ENCODE results near the gene PRDX3.
"Not testable (repeated sequence)": the region's sequence is repeated elsewhere in the genome, so short reads cannot be mapped to it uniquely, and the experiment has no call there.

PRDX3 gene

GRCh38 chr10:119190954-119191785 lies 12.6 kb upstream of the PRDX3 start:
- Histone ChIP-seq H3K4me3 (ENCODE audit: low read length in 2 of 2) (no peak overlapping the region), H3K9me3 (ENCODE audit: control insufficient read depth in 2 of 2, low read length in 2 of 2) (no peaks in the 10 kb centered on the region), H3K4me1 (ENCODE audit: control insufficient read depth in 2 of 2, insufficient read depth in 2 of 2, low read length in 2 of 2) (no peaks in the 10 kb centered on the region), H3K27me3 (ENCODE audit: control insufficient read depth in 2 of 2, insufficient read depth in 2 of 2, low read length in 2 of 2) (no peaks in the 10 kb centered on the region), H3K36me3 (ENCODE audit: control insufficient read depth in 2 of 2, insufficient read depth in 2 of 2, low read length in 2 of 2) (no peaks in the 10 kb centered on the region), H3K9ac (ENCODE audit: low read depth in 1 of 2, low read length in 2 of 2) (no peak overlapping the region), H3K27ac (ENCODE audit: low read depth in 2 of 2, low read length in 2 of 2) (no peak overlapping the region)

- Histone ChIP-seq H3K4me1 (ENCODE audit: control insufficient read depth in 2 of 2, insufficient read depth in 2 of 2, low read length in 2 of 2) (no peaks in the 10 kb centered on the region), H3K27me3 (ENCODE audit: control insufficient read depth in 2 of 2, insufficient read depth in 2 of 2, low read length in 2 of 2) (no peaks in the 10 kb centered on the region), H3K4me3 (ENCODE audit: low read length in 2 of 2) (no peak overlapping the region), H3K9ac (ENCODE audit: low read depth in 1 of 2, low read length in 2 of 2) (no peak overlapping the region), H3K27ac (ENCODE audit: low read depth in 2 of 2, low read length in 2 of 2) (no peak overlapping the region), H3K9me3 (ENCODE audit: control insufficient read depth in 2 of 2, low read length in 2 of 2) (no peaks in the 10 kb centered on the region), H3K36me3 (ENCODE audit: control insufficient read depth in 2 of 2, insufficient read depth in 2 of 2, low read length in 2 of 2) (no peaks in the 10 kb centered on the region)
These were observed 11.7 kb upstream of the PRDX3 start for GRCh38 chr10:119190353-119190752.

GRCh38 chr10:119189811-119190282 lies 11.2 kb upstream of the PRDX3 start:
- Histone ChIP-seq H3K4me1 (ENCODE audit: control insufficient read depth in 2 of 2, insufficient read depth in 2 of 2, low read length in 2 of 2) (no peaks in the 10 kb centered on the region), H3K27ac (ENCODE audit: low read depth in 2 of 2, low read length in 2 of 2) (no peak overlapping the region), H3K36me3 (ENCODE audit: control insufficient read depth in 2 of 2, insufficient read depth in 2 of 2, low read length in 2 of 2) (no peaks in the 10 kb centered on the region), H3K4me3 (ENCODE audit: low read length in 2 of 2) (no peak overlapping the region), H3K9ac (ENCODE audit: low read depth in 1 of 2, low read length in 2 of 2) (no peak overlapping the region), H3K27me3 (ENCODE audit: control insufficient read depth in 2 of 2, insufficient read depth in 2 of 2, low read length in 2 of 2) (no peaks in the 10 kb centered on the region), H3K9me3 (ENCODE audit: control insufficient read depth in 2 of 2, low read length in 2 of 2) (no peaks in the 10 kb centered on the region)

GRCh38 chr10:119183664-119184412 lies 5.2 kb upstream of the PRDX3 start:
- H3K27ac ChIP-seq (ENCODE audit: low read depth in 2 of 2, low read length in 2 of 2), result no peak overlapping the region
- H3K4me3 ChIP-seq (ENCODE audit: low read length in 2 of 2), result no peak overlapping the region
- no peak overlapping the region for H3K9ac ChIP-seq (ENCODE audit: low read depth in 1 of 2, low read length in 2 of 2)
- no peaks in the 10 kb centered on the region for H3K36me3 ChIP-seq (ENCODE audit: control insufficient read depth in 2 of 2, insufficient read depth in 2 of 2, low read length in 2 of 2)
- peaks cover 0 to 3% of the 10 kb centered on the region in 2 donors for H3K4me1 ChIP-seq (ENCODE audit: control insufficient read depth in 2 of 2, insufficient read depth in 2 of 2, low read length in 2 of 2)
- H3K9me3 ChIP-seq (ENCODE audit: control insufficient read depth in 2 of 2, low read length in 2 of 2), result no peaks in the 10 kb centered on the region
- no peaks in the 10 kb centered on the region for H3K27me3 ChIP-seq (ENCODE audit: control insufficient read depth in 2 of 2, insufficient read depth in 2 of 2, low read length in 2 of 2)

GRCh38 chr10:119180850-119181400 lies 2.3 kb upstream of the PRDX3 start:
- not testable (repeated sequence) for H3K4me3 ChIP-seq (ENCODE audit: low read length in 2 of 2); H3K9ac ChIP-seq (ENCODE audit: low read depth in 1 of 2, low read length in 2 of 2); H3K27ac ChIP-seq (ENCODE audit: low read depth in 2 of 2, low read length in 2 of 2); H3K9me3 ChIP-seq (ENCODE audit: control insufficient read depth in 2 of 2, low read length in 2 of 2); H3K27me3 ChIP-seq (ENCODE audit: control insufficient read depth in 2 of 2, insufficient read depth in 2 of 2, low read length in 2 of 2); H3K4me1 ChIP-seq (ENCODE audit: control insufficient read depth in 2 of 2, insufficient read depth in 2 of 2, low read length in 2 of 2); H3K36me3 ChIP-seq (ENCODE audit: control insufficient read depth in 2 of 2, insufficient read depth in 2 of 2, low read length in 2 of 2)

GRCh38 chr10:119177708-119178371 lies 772 bp downstream of the PRDX3 start:
- Histone ChIP-seq H3K36me3 (ENCODE audit: control insufficient read depth in 2 of 2, insufficient read depth in 2 of 2, low read length in 2 of 2) (peaks cover 6 to 7% of the 10 kb centered on the region in 2 donors), H3K27me3 (ENCODE audit: control insufficient read depth in 2 of 2, insufficient read depth in 2 of 2, low read length in 2 of 2) (no peaks in the 10 kb centered on the region), H3K9ac (ENCODE audit: low read depth in 1 of 2, low read length in 2 of 2) (peak overlapping the region; percentile 74 to 89), H3K9me3 (ENCODE audit: control insufficient read depth in 2 of 2, low read length in 2 of 2) (no peaks in the 10 kb centered on the region), H3K4me3 (ENCODE audit: low read length in 2 of 2) (peak overlapping the region; percentile 91 to 98), H3K4me1 (ENCODE audit: control insufficient read depth in 2 of 2, insufficient read depth in 2 of 2, low read length in 2 of 2) (peaks cover 7 to 8% of the 10 kb centered on the region in 2 donors), H3K27ac (ENCODE audit: low read depth in 2 of 2, low read length in 2 of 2) (peak overlapping the region; percentile 82 to 85)

- Histone ChIP-seq H3K9ac (ENCODE audit: low read depth in 1 of 2, low read length in 2 of 2) (no peak overlapping the region), H3K4me3 (ENCODE audit: low read length in 2 of 2) (no peak overlapping the region), H3K27ac (ENCODE audit: low read depth in 2 of 2, low read length in 2 of 2) (no peak overlapping the region), H3K36me3 (ENCODE audit: control insufficient read depth in 2 of 2, insufficient read depth in 2 of 2, low read length in 2 of 2) (peaks cover 20 to 21% of the 10 kb centered on the region in 2 donors), H3K27me3 (ENCODE audit: control insufficient read depth in 2 of 2, insufficient read depth in 2 of 2, low read length in 2 of 2) (no peaks in the 10 kb centered on the region), H3K9me3 (ENCODE audit: control insufficient read depth in 2 of 2, low read length in 2 of 2) (no peaks in the 10 kb centered on the region), H3K4me1 (ENCODE audit: control insufficient read depth in 2 of 2, insufficient read depth in 2 of 2, low read length in 2 of 2) (peaks cover 7 to 8% of the 10 kb centered on the region in 2 donors)
These were observed 2.4 kb downstream of the PRDX3 start for GRCh38 chr10:119176166-119176565.

GRCh38 chr10:119174109-119174508 lies 4.5 kb downstream of the PRDX3 start:
- peaks cover 32 to 36% of the 10 kb centered on the region in 2 donors for H3K36me3 ChIP-seq (ENCODE audit: control insufficient read depth in 2 of 2, insufficient read depth in 2 of 2, low read length in 2 of 2)
- no peak overlapping the region for H3K4me3 ChIP-seq (ENCODE audit: low read length in 2 of 2)
- no peaks in the 10 kb centered on the region for H3K27me3 ChIP-seq (ENCODE audit: control insufficient read depth in 2 of 2, insufficient read depth in 2 of 2, low read length in 2 of 2)
- H3K4me1 ChIP-seq (ENCODE audit: control insufficient read depth in 2 of 2, insufficient read depth in 2 of 2, low read length in 2 of 2), result peaks cover 7 to 8% of the 10 kb centered on the region in 2 donors
- no peak overlapping the region for H3K27ac ChIP-seq (ENCODE audit: low read depth in 2 of 2, low read length in 2 of 2)
- H3K9me3 ChIP-seq (ENCODE audit: control insufficient read depth in 2 of 2, low read length in 2 of 2), result no peaks in the 10 kb centered on the region
- no peak overlapping the region for H3K9ac ChIP-seq (ENCODE audit: low read depth in 1 of 2, low read length in 2 of 2)

GRCh38 chr10:119167041-119167440 lies 11.6 kb downstream of the PRDX3 start:
- Histone ChIP-seq H3K9ac (ENCODE audit: low read depth in 1 of 2, low read length in 2 of 2) (no peak overlapping the region), H3K4me3 (ENCODE audit: low read length in 2 of 2) (no peak overlapping the region), H3K4me1 (ENCODE audit: control insufficient read depth in 2 of 2, insufficient read depth in 2 of 2, low read length in 2 of 2) (peaks cover 14 to 16% of the 10 kb centered on the region in 2 donors), H3K9me3 (ENCODE audit: control insufficient read depth in 2 of 2, low read length in 2 of 2) (no peaks in the 10 kb centered on the region), H3K36me3 (ENCODE audit: control insufficient read depth in 2 of 2, insufficient read depth in 2 of 2, low read length in 2 of 2) (peaks cover 28 to 38% of the 10 kb centered on the region in 2 donors), H3K27ac (ENCODE audit: low read depth in 2 of 2, low read length in 2 of 2) (no peak overlapping the region), H3K27me3 (ENCODE audit: control insufficient read depth in 2 of 2, insufficient read depth in 2 of 2, low read length in 2 of 2) (no peaks in the 10 kb centered on the region)
